Mucosa of rectum (tissue), 2 donors: Measurements from ENCODE around the gene FBN1.

Experiments used
- H3K27ac ChIP-seq, 2 donors: one replicate each; pipeline ENCODE4 v1.7.0; 2013; ENCODE audit warnings: inconsistent platforms in 2 of 2, low read depth in 2 of 2, low read length in 2 of 2
- H3K27me3 ChIP-seq, 2 donors: one replicate each; pipeline ENCODE4 v1.7.0; 2013; ENCODE audit warnings: low read length in 2 of 2; ENCODE audit not compliant: control insufficient read depth in 2 of 2, insufficient read depth in 2 of 2
- H3K36me3 ChIP-seq, 2 donors: one replicate each; pipeline ENCODE4 v1.7.0; 2013; ENCODE audit warnings: low read length in 2 of 2; ENCODE audit not compliant: control insufficient read depth in 2 of 2, insufficient read depth in 2 of 2
- H3K4me1 ChIP-seq, 2 donors: one replicate each; pipeline ENCODE4 v1.7.0; 2013; ENCODE audit warnings: low read length in 2 of 2, mild to moderate bottlenecking in 1 of 2; ENCODE audit not compliant: control insufficient read depth in 2 of 2, insufficient read depth in 2 of 2
- H3K4me3 ChIP-seq, 2 donors: one replicate each; pipeline ENCODE4 v1.7.0; 2013; ENCODE audit warnings: low read length in 2 of 2
- H3K9ac ChIP-seq, 2 donors: one replicate each; pipeline ENCODE4 v1.7.0; 2013; ENCODE audit warnings: low read length in 2 of 2, low read depth in 1 of 2, mild to moderate bottlenecking in 1 of 2
- H3K9me3 ChIP-seq, 2 donors: one replicate each; pipeline ENCODE4 v1.7.0; 2013; ENCODE audit warnings: low read length in 2 of 2; ENCODE audit not compliant: control insufficient read depth in 2 of 2
- donor health status: healthy.
- donor health status: Normal muscosa, but diverticular disease.

Gene FBN1

GRCh38 chr15:48389691-48390143, 255.8 kb downstream of the FBN1 start:
- Histone ChIP-seq H3K27me3 (no peaks in the 10 kb centered on the region), H3K36me3 (no peaks in the 10 kb centered on the region), H3K9me3 (no peaks in the 10 kb centered on the region), H3K27ac (no peak overlapping the region), H3K4me3 (no peak overlapping the region), H3K4me1 (no peaks in the 10 kb centered on the region), H3K9ac (no peak overlapping the region)

DNA sequence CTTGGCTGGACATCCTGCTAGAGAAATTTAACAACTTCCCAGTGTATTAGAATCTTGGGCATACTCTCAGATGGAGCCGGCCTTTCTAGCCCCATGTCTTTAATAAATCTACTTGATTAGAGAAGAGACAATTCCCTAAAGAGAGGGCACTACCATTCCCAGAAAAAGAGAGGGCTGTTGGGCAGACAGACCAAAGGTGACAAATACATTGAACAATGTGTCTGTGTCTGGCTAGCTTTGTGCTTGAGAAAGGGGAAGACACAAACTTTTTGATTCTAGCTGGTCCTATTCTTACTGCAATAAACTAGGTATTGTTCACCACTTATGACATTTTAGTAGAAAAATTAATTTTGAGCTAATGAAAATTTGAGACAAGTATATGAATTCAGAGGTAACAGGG, 256.6 kb downstream of the FBN1 start:
- Histone ChIP-seq H3K36me3 (no peaks in the 10 kb centered on the region), H3K9ac (no peak overlapping the region), H3K9me3 (no peaks in the 10 kb centered on the region), H3K27me3 (no peaks in the 10 kb centered on the region), H3K27ac (no peak overlapping the region), H3K4me3 (no peak overlapping the region), H3K4me1 (no peaks in the 10 kb centered on the region)

- no peaks in the 10 kb centered on the region for H3K36me3 ChIP-seq
- no peaks in the 10 kb centered on the region for H3K9me3 ChIP-seq
- H3K27me3 ChIP-seq: no peaks in the 10 kb centered on the region
- H3K4me3 ChIP-seq: no peak overlapping the region
- H3K27ac ChIP-seq: no peak overlapping the region
- no peak overlapping the region for H3K9ac ChIP-seq
- H3K4me1 ChIP-seq: no peaks in the 10 kb centered on the region
Observed at GRCh38 chr15:48388016-48388851, 257.3 kb downstream of the FBN1 start.

- Histone ChIP-seq H3K4me3 (no peak overlapping the region), H3K27ac (no peak overlapping the region), H3K27me3 (no peaks in the 10 kb centered on the region)
Observed at GRCh38 chr15:48385031-48385830, 260.3 kb downstream of the FBN1 start.

DNA sequence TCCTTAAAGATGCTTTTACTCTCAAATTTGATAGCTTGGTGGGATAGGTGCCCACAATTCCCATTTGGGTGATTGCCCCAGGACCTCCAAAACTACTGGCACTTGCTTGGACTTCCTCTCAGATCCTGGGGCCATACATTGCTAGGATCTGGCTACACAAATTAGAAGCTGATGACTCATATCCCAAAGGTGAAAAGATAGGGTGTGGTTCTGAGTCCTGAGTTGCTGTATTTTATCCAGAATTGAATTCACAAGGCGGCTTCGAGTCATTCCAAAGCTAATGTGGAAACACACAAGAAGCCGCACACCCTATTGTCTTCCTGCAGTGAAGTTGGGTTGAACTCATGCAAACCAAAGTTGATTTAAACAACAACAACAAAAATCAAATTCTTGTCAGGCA, 260.9 kb downstream of the FBN1 start:
- no peak overlapping the region for H3K9ac ChIP-seq
- no peak overlapping the region for H3K27ac ChIP-seq
- H3K36me3 ChIP-seq: no peaks in the 10 kb centered on the region
- H3K4me1 ChIP-seq: no peaks in the 10 kb centered on the region
- H3K27me3 ChIP-seq: no peaks in the 10 kb centered on the region
- H3K9me3 ChIP-seq: no peaks in the 10 kb centered on the region
- H3K4me3 ChIP-seq: no peak overlapping the region

More at GRCh38 chr15:48385031-48385830, 260.3 kb downstream of the FBN1 start:
- Histone ChIP-seq H3K36me3 (no peaks in the 10 kb centered on the region), H3K9me3 (no peaks in the 10 kb centered on the region), H3K4me1 (no peaks in the 10 kb centered on the region), H3K9ac (no peak overlapping the region)

DNA sequence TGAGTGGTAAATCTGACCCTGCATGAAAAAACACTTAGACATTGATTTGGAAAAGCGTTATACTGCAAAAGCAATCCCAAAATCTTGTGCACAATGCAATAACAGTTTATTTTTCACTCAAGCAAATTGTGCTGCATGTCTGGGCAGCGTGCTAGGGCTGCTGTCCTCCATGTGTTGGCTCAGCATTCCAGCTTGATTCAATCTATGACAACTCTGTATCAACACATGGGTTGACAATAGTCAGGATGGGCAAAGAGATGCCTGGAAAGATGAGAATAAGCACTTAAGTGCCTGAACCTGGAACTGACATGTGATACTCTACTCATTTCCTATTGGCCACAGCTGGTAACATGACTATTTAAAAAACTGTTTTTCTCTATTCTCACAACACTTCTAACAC, 262.5 kb downstream of the FBN1 start:
- H3K36me3 ChIP-seq: no peaks in the 10 kb centered on the region
- H3K9me3 ChIP-seq: no peaks in the 10 kb centered on the region
- no peaks in the 10 kb centered on the region for H3K27me3 ChIP-seq
- H3K27ac ChIP-seq: no peak overlapping the region
- H3K9ac ChIP-seq: no peak overlapping the region
- no peaks in the 10 kb centered on the region for H3K4me1 ChIP-seq
- no peak overlapping the region for H3K4me3 ChIP-seq

DNA sequence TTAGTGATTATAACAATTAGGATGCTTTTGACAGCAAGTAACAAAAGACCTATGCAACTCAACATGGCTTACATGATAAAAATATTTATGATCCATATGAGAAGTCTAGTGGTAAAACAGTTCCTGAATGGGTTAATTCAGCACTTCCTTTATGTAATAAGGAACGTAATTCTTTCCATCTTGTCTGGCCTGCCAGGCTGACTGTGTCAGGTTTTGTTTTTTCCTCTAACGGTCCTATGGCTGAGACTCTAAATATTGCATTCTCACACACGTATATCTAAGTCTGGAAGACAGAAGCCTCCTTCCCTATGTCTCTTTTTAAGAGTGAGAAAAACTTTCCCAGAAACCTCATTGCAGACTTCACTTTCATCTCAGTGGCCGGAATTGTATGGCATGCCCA, 263.6 kb downstream of the FBN1 start:
- Histone ChIP-seq H3K4me1 (no peaks in the 10 kb centered on the region), H3K27me3 (no peaks in the 10 kb centered on the region), H3K4me3 (no peak overlapping the region), H3K36me3 (no peaks in the 10 kb centered on the region), H3K27ac (no peak overlapping the region), H3K9me3 (no peaks in the 10 kb centered on the region), H3K9ac (no peak overlapping the region)

DNA sequence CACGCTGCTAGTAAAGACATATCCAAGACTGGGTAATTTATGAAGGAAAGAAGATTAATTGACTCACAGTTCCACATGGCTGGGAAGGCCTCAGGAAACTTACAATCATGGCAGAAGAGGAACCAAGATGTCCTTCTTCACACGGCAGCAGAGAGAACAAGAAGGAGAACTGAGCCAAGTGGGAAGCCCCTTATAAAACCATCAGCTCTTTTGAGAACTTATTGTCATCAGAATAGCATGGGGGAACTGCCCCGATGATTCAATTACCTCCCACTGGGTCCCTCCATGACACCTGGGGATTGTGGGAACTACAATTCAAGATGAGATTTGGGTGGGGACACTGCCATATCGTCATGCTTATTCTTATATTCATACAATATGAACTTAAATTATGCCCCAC, 265.3 kb downstream of the FBN1 start:
- Histone ChIP-seq H3K4me1 (no peaks in the 10 kb centered on the region), H3K9me3 (no peaks in the 10 kb centered on the region), H3K4me3 (no peak overlapping the region), H3K27me3 (no peaks in the 10 kb centered on the region), H3K27ac (no peak overlapping the region), H3K9ac (no peak overlapping the region), H3K36me3 (no peaks in the 10 kb centered on the region)

DNA sequence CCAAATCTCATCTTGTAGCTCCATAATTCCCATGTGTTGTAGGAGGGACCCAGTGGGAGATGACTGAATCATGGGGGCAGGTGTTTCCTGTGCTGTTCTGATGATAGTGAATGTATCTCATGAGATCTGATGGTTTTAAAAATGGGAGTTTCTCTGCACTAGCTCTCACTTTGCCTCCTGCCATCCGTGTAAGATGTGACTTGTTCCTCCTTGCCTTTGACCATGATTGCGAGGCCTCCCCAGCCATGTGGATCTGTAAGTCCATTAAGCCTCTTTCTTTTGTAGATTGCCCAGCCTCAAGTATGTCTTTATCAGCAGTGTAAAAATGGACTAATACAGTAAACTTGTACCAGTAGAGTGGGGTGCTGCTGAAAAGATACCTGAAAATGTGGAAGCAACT, 269.7 kb downstream of the FBN1 start:
- Histone ChIP-seq H3K36me3 (no peaks in the 10 kb centered on the region), H3K9me3 (no peaks in the 10 kb centered on the region), H3K4me3 (no peak overlapping the region), H3K27me3 (no peaks in the 10 kb centered on the region), H3K4me1 (no peaks in the 10 kb centered on the region), H3K27ac (no peak overlapping the region), H3K9ac (no peak overlapping the region)

GRCh38 chr15:48374472-48374871, 271.0 kb downstream of the FBN1 start:
- Histone ChIP-seq H3K27ac (no peak overlapping the region), H3K36me3 (no peaks in the 10 kb centered on the region), H3K9me3 (no peaks in the 10 kb centered on the region), H3K9ac (no peak overlapping the region), H3K4me3 (no peak overlapping the region), H3K4me1 (no peaks in the 10 kb centered on the region), H3K27me3 (no peaks in the 10 kb centered on the region)
